IPS DF 6.9 (cell line): ENCODE measurements around the gene TNIP3.

Source experiments
- DNase-seq: peaks from one replicate; pipeline ENCODE4 v3.0.0-alpha.2; 2013; ENCODE audit warnings: low read depth, low spot score
- H3K27ac ChIP-seq: one replicate; pipeline ENCODE4 v1.5.1; 2013; ENCODE audit warnings: low read length, control low read depth
- H3K27me3 ChIP-seq: 2 replicates; pipeline ENCODE4 v1.6.1; 2013; ENCODE audit warnings: mild to moderate bottlenecking, low read length; ENCODE audit not compliant: control insufficient read depth, insufficient read depth
- H3K36me3 ChIP-seq: 2 replicates; pipeline ENCODE4 v1.6.1; 2013; ENCODE audit warnings: low read length; ENCODE audit not compliant: control insufficient read depth, insufficient read depth
- H3K4me1 ChIP-seq: 2 replicates; pipeline ENCODE4 v1.6.1; 2013; ENCODE audit warnings: low read length; ENCODE audit not compliant: control insufficient read depth, insufficient read depth
- H3K4me3 ChIP-seq: 2 replicates; pipeline ENCODE4 v1.5.1; 2013; ENCODE audit warnings: mild to moderate bottlenecking, low read length
- H3K9me3 ChIP-seq: 2 replicates; pipeline ENCODE4 v1.6.1; 2013; ENCODE audit warnings: low read length, inconsistent platforms; ENCODE audit not compliant: control insufficient read depth, insufficient read depth
- WGBS: extraction: QIAGEN DNeasy Blood & Tissue Kit; methylation state at CpG from one replicate; pipeline ENCODE4 v1.1.7; 2013; ENCODE audit warnings: mixed read lengths, missing lambda C conversion rate; ENCODE audit not compliant: insufficient read length, insufficient coverage; 5-methylcytosine and 5-hydroxymethylcytosine counted together

Gene TNIP3

DNA sequence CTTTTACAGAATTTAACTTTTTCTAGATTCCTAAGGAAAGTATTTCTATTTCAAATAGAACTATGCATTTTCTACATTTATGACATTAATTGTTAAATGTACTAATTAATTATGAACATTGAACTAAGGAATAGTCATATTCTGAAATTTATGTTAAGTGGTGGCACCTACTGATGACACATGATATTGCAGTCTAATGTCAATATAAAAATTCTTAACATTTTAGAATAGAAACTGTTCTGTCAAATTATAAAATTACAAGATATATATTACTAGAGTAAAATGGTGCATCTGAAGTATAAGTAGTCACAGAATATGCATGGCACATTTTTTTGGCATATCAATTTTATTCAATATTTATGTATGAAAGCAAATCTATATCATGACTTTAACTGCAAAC is 51.6 kb downstream of the TNIP3 start:
- Histone ChIP-seq H3K4me3 (no peak overlapping the region), H3K27me3 (no peaks in the 10 kb centered on the region), H3K9me3 (no peaks in the 10 kb centered on the region), H3K27ac (no peak overlapping the region), H3K4me1 (no peaks in the 10 kb centered on the region), H3K36me3 (no peaks in the 10 kb centered on the region)
- no peak for DNase-seq

DNA sequence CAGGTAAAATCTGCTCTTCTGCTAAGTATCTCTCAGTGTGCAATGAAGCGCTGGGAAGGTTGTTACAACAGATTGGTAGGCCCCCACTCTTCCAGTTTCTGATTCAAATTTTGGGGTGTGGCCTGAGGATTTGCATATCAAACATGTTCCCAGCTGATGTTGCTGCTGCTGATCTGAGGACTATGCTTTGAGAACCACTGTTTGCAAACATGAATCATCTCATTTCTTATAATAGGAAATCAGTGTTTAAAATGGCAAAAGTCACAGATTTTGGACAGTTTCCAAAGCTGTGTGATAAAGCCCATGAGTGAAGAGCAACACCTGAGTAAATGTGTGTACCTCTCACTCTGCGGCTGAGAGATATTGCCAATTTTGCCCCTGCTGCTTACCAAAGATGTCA is 55.6 kb downstream of the TNIP3 start:
- Histone ChIP-seq H3K36me3 (no peaks in the 10 kb centered on the region), H3K4me3 (no peak overlapping the region), H3K27me3 (no peaks in the 10 kb centered on the region), H3K4me1 (no peaks in the 10 kb centered on the region), H3K9me3 (no peaks in the 10 kb centered on the region), H3K27ac (no peak overlapping the region)
- DNase-seq, result no peak
- WGBS, result no CpG with 5 or more reads among the region's 2 CpGs

DNA sequence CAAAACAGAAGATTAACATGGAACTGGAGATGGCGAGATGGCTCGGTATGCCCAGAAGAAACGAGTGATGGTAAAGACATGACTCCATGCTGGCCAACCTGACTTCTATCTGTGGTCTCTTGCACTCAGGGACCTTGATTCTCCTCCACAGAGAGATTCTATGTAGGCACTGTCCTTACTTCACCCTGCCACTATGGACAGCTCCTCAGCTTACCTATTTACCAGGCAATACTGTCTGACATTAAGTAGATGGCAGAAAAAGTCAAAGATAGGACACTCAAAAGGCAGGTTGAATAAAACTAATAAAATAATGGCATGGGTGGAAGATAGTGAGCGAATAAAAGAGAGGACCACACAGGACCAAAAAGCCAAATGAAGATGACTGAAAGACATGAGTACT is 56.6 kb downstream of the TNIP3 start:
- no peaks in the 10 kb centered on the region for H3K27me3 ChIP-seq
- no peak overlapping the region for H3K4me3 ChIP-seq
- no peaks in the 10 kb centered on the region for H3K4me1 ChIP-seq
- no peaks in the 10 kb centered on the region for H3K9me3 ChIP-seq
- WGBS, result no CpG with 5 or more reads among the region's 4 CpGs
- DNase-seq, result no peak
- H3K27ac ChIP-seq, result no peak overlapping the region
- H3K36me3 ChIP-seq, result no peaks in the 10 kb centered on the region

DNA sequence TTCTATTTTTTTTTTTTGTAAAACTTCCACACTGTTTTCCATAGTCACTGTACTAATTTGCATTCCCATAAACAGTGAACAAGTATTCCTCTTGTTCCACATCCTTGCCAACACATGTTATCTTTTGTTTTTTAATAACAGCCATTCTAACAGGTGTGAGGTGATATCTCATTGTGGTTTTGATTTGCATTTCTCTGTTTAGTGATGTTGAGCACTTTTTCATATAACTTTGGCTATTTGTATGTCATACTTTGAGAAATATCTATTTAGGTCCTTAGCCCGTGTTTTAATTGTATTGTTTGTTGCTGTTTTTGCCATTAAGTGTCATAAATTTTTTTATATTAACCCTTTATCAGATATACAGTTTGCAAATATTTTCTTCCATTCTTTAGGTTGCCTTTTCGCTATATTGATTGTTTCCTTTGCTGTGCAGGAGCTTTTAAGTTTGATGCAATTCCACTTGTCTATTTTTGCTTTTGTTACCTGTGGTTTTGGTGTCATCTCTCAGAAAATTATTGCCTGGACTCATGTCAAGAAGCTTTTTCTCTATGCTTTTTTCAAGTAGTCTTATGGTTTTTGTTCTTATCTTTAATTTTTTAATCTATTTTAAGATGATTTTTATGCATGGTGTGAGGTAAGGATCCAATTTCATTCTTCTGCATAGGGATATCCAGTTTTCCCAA is 63.9 kb downstream of the TNIP3 start:
- Histone ChIP-seq H3K9me3 (no peaks in the 10 kb centered on the region), H3K36me3 (no peaks in the 10 kb centered on the region), H3K4me3 (no peak overlapping the region), H3K27ac (no peak overlapping the region), H3K4me1 (no peaks in the 10 kb centered on the region), H3K27me3 (no peaks in the 10 kb centered on the region)
- DNase-seq, result no peak
- no CpG with 5 or more reads among the region's 2 CpGs for WGBS

DNA sequence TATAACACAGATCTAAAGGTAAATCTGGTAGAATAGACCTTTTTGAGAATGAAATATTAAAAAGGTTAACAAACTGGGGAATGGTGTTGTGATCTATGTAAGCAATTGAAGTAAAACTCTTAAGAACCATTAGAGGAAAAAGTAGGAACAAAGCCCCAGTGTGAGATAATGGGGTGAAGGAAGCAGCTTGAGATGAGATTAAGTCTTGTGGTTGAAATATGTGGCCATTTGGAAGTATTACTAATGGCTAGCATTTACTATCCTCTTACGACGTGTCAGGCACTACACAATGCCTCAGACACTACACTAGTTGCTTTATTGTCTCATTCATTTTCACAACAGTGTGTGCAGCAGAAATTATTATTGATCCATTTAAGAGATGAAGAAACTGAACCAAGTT is 65.9 kb downstream of the TNIP3 start:
- Histone ChIP-seq H3K27ac (no peak overlapping the region), H3K36me3 (no peaks in the 10 kb centered on the region), H3K27me3 (no peaks in the 10 kb centered on the region), H3K4me1 (no peaks in the 10 kb centered on the region), H3K4me3 (no peak overlapping the region), H3K9me3 (no peaks in the 10 kb centered on the region)
- no peak for DNase-seq
- WGBS, result no CpG with 5 or more reads among the region's 2 CpGs

DNA sequence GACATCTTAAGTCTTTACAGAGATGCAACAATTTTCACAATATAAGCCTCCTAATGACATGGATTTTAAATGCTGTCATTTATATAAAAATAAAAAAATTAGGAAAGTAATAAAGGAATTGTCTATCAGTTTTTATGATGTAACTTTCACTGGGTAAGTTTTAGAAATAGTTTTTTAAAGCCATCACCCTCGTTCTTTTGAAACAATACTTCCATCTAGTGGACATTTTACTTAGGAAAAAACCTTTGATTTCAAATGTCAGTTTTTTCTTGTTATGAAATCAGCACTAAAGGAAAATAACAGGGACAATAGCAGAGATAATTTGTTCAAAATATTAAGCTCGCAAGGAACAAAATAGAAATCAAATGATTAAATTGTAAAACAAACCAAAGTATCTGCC is 67.5 kb downstream of the TNIP3 start:
- no peaks in the 10 kb centered on the region for H3K4me1 ChIP-seq
- DNase-seq, result no peak
- H3K9me3 ChIP-seq, result no peaks in the 10 kb centered on the region
- no peak overlapping the region for H3K4me3 ChIP-seq
- no peaks in the 10 kb centered on the region for H3K27me3 ChIP-seq
- no peak overlapping the region for H3K27ac ChIP-seq
- WGBS, result no CpG with 5 or more reads among the region's 2 CpGs
- H3K36me3 ChIP-seq, result no peaks in the 10 kb centered on the region

DNA sequence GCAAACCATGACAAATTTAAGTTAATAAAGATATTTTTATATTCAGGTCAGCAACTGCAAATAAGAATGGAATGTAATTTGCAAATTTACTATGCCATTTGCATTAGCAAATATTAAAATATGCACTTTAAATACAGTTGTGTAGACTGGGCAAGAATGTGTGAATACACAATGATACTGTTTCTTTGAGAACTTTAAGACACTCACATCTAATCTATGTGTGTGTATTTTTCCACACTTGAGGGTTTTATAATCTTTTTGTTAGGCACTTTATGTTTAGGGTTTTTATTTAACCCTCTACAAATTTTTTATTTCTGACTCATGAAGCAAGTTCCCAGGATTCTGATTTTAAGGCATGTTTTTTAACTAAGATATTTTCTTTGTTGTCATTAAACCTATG is 67.9 kb downstream of the TNIP3 start:
- no peaks in the 10 kb centered on the region for H3K9me3 ChIP-seq
- H3K4me3 ChIP-seq, result no peak overlapping the region
- no peaks in the 10 kb centered on the region for H3K36me3 ChIP-seq
- DNase-seq, result no peak
- no peak overlapping the region for H3K27ac ChIP-seq
- no peaks in the 10 kb centered on the region for H3K27me3 ChIP-seq
- no peaks in the 10 kb centered on the region for H3K4me1 ChIP-seq

DNA sequence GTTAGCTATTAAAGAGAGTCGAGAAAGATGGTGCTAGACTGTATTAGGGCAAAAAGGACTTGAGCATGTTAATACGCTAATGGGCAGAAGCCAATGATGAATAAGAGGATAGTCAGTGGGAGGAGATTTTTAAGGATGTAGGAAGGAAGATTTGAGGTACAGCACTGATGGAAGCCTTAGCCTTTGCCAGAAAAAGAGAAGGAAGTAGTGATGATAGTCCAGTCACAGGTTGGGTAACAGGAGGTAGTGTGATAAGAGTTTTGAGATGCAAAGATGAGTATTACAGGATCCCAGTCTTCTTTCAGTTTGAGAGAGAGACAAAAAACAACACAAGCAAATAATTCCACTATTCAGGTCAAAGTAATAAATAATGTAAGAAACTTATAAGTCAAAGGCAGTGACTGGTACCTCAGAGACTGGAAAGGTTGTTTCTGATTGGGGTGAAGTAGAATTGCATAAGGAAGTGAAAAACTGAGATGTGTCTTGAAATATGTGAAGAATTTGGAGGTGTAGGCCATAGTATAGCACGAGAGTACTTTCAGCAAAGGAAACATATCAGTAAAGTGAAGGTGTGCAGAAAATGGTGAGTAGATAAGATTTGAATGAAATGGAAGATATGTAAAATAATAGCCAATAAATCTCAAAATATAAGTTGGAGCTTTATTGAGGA is 69.7 kb downstream of the TNIP3 start:
- no peaks in the 10 kb centered on the region for H3K36me3 ChIP-seq
- no peak overlapping the region for H3K4me3 ChIP-seq
- no peak overlapping the region for H3K27ac ChIP-seq
- no peaks in the 10 kb centered on the region for H3K27me3 ChIP-seq
- H3K4me1 ChIP-seq, result no peaks in the 10 kb centered on the region
- H3K9me3 ChIP-seq, result no peaks in the 10 kb centered on the region
- DNase-seq, result no peak
- WGBS, result no CpG with 5 or more reads among the region's 3 CpGs

DNA sequence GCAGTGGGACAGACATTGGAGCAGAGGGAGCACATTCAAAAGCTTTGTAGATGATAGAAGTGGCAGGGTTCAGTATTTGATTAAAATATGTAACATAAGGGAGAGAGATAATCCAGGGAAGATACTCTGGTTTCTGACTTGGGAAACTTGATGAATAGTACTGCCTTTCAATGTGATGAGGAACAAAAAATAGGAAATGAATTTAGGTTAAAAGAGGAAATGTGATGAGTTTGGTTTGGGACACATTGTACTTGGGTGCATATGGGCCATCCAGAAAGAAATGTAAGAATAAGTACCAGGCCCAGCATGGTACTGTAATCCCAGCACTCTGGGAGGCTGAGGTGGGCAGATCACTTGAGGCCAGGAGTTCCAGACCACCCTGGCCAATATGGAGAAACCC is 70.9 kb downstream of the TNIP3 start:
- Histone ChIP-seq H3K27ac (no peak overlapping the region), H3K36me3 (no peaks in the 10 kb centered on the region), H3K27me3 (no peaks in the 10 kb centered on the region), H3K4me1 (no peaks in the 10 kb centered on the region), H3K9me3 (no peaks in the 10 kb centered on the region), H3K4me3 (no peak overlapping the region)
- DNase-seq, result no peak

DNA sequence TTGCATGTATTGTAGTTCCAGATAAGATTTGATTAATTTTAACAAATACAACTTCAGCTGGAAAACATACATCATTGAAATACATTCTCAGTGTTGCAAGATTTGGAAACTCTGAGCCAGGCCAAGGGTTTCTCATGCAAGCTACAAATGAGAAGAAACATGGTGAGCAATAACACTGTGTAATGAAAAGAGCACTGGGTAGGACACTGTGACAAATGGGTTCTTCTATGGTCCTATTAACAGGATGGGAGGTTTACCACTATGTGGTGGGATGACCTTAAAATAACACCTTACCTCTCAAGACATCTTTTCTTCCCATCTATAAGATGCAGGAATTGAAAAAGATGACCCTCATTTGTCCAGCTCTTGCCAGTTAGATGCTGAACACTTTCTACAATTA is 72.2 kb downstream of the TNIP3 start:
- no peak for DNase-seq
- Histone ChIP-seq H3K36me3 (no peaks in the 10 kb centered on the region), H3K27me3 (no peaks in the 10 kb centered on the region), H3K27ac (no peak overlapping the region), H3K4me1 (no peaks in the 10 kb centered on the region), H3K9me3 (no peaks in the 10 kb centered on the region), H3K4me3 (no peak overlapping the region)

DNA sequence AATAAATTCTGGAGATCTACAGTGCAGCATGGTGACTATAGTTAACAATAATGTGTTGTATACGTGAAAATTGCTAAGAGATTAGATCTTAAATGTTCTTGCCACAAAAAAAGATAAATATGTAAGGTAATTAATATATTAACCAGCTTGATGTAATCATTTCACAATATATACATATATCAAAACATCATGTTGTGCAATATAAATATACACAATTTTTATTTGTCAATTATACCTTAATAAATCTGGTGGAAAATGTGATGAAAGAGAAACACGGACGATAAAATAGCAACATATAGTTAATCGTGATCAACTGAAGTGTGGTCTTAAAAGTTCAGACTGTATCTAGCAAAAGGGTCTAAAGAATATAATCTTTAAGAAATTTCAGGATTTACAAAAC is 75.3 kb downstream of the TNIP3 start:
- Histone ChIP-seq H3K27ac (no peak overlapping the region), H3K4me1 (no peaks in the 10 kb centered on the region), H3K36me3 (no peaks in the 10 kb centered on the region), H3K4me3 (no peak overlapping the region), H3K27me3 (no peaks in the 10 kb centered on the region), H3K9me3 (no peaks in the 10 kb centered on the region)
- no CpG with 5 or more reads among the region's 4 CpGs for WGBS
- no peak for DNase-seq
